ENCODE measurements around the gene TOP2B. TPM values are rescaled to one million over a fixed set of nuclear protein-coding genes. Genes with fewer than 3 reads are reported as not detected.

TOP2B gene
- polyA plus RNA-seq, 1 donor (not counting 4 experiments of a cell fraction or from before 2014, with no cell fraction given) = 71.8 TPM

DNA sequence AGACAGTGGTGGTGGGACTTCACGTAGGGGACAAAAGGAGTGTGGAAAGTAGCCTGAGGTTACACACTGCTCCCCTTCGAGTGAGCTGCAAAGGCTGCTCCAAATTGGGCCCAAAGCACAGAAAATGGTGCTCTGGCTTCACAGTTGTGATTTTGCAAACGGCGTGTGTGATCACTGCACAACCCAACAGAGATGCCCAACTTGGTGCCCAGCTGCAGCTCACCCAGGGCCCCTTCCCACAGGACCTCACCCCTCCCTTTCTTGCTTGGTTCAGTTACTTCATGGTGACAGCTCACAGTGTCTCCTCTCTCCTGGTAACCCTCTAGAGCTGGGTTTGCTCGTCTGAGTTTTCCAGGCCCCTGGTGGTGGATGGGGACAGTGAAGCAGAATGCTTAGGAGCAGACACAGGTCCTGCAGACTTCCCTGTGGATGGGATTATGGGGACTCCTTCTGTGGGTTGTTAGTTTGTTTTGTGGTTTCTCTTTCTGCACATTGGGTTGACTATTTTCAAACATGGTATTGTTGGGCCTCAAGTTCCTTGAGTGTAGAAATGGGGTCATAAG is 98.3 kb downstream of the TOP2B start:
- Histone ChIP-seq H3K79me2 (ENCODE audit: control insufficient read depth, insufficient read depth, low read length) (no peaks in the 10 kb centered on the region), H2AFZ (ENCODE audit: control insufficient read depth, low read length) (no peak overlapping the region), H4K20me1 (ENCODE audit: control insufficient read depth, extremely low read depth, insufficient read depth, low read length) (no peaks in the 10 kb centered on the region), H3K36me3 (ENCODE audit: control insufficient read depth in 2 of 2, extremely low read depth in 1 of 2, insufficient read depth in 2 of 2, low read length in 2 of 2) (no peaks in the 10 kb centered on the region), H3K9ac (ENCODE audit: control insufficient read depth, extremely low read depth, insufficient read depth, low read length) (no peak overlapping the region), H3K4me1 (ENCODE audit: control insufficient read depth, extremely low read depth, insufficient read depth, low read length) (no peaks in the 10 kb centered on the region), H3K4me2 (ENCODE audit: control insufficient read depth, extremely low read depth, insufficient read depth, low read depth, low read length) (no peak overlapping the region), H3K27ac (ENCODE audit: control insufficient read depth, insufficient read depth, low read length) (no peak overlapping the region), H3K9me3 (ENCODE audit: control insufficient read depth, low read depth, low read length) (no peaks in the 10 kb centered on the region), H3K9me1 (ENCODE audit: control insufficient read depth, extremely low read depth, insufficient read depth, low read length) (no peaks in the 10 kb centered on the region), H3K27me3 (ENCODE audit: control insufficient read depth, extremely low read depth, insufficient read depth, low read length) (no peaks in the 10 kb centered on the region), H3K4me3 (ENCODE audit: control insufficient read depth in 2 of 3, extremely low read depth in 1 of 3, insufficient read depth in 2 of 3, low read depth in 1 of 3, low read length in 3 of 3) (no peak overlapping the region)
- FAIRE-seq (no peak), DNase-seq (ENCODE audit: low read depth, low spot score) (no peak)
- dilution Hi-C loops (cut with MboI; ENCODE audit: extremely low pct_ligation_motif_present, low sequenced_read_pairs) = no loop called here
- no peak for TF ChIP-seq EZH2 (IDR thresholded peaks at IDR 0.05; ENCODE audit: low read length)
- no peak for TF ChIP-seq CTCF (optimal IDR thresholded peaks at IDR 0.05 in 1 of 3, IDR thresholded peaks at IDR 0.05 in 1 of 3, conservative IDR thresholded peaks at IDR 0.05 in 1 of 3; ENCODE audit: extremely low read depth in 1 of 3, insufficient read depth in 2 of 3, low read length in 3 of 3)

GRCh38 chr3:25565807-25566206 is 98.9 kb downstream of the TOP2B start:
- Histone ChIP-seq H3K4me1 (ENCODE audit: control insufficient read depth, extremely low read depth, insufficient read depth, low read length) (no peaks in the 10 kb centered on the region), H3K4me3 (ENCODE audit: control insufficient read depth in 2 of 3, extremely low read depth in 1 of 3, insufficient read depth in 2 of 3, low read depth in 1 of 3, low read length in 3 of 3) (no peak overlapping the region), H3K9me1 (ENCODE audit: control insufficient read depth, extremely low read depth, insufficient read depth, low read length) (no peaks in the 10 kb centered on the region), H3K9me3 (ENCODE audit: control insufficient read depth, low read depth, low read length) (no peaks in the 10 kb centered on the region), H3K79me2 (ENCODE audit: control insufficient read depth, insufficient read depth, low read length) (no peaks in the 10 kb centered on the region), H3K9ac (ENCODE audit: control insufficient read depth, extremely low read depth, insufficient read depth, low read length) (no peak overlapping the region), H4K20me1 (ENCODE audit: control insufficient read depth, extremely low read depth, insufficient read depth, low read length) (no peaks in the 10 kb centered on the region), H2AFZ (ENCODE audit: control insufficient read depth, low read length) (no peak overlapping the region), H3K27ac (ENCODE audit: control insufficient read depth, insufficient read depth, low read length) (no peak overlapping the region), H3K27me3 (ENCODE audit: control insufficient read depth, extremely low read depth, insufficient read depth, low read length) (no peaks in the 10 kb centered on the region), H3K4me2 (ENCODE audit: control insufficient read depth, extremely low read depth, insufficient read depth, low read depth, low read length) (no peak overlapping the region), H3K36me3 (ENCODE audit: control insufficient read depth in 2 of 2, extremely low read depth in 1 of 2, insufficient read depth in 2 of 2, low read length in 2 of 2) (no peaks in the 10 kb centered on the region)
- TF ChIP-seq CTCF (optimal IDR thresholded peaks at IDR 0.05 in 1 of 3, IDR thresholded peaks at IDR 0.05 in 1 of 3, conservative IDR thresholded peaks at IDR 0.05 in 1 of 3; ENCODE audit: extremely low read depth in 1 of 3, insufficient read depth in 2 of 3, low read length in 3 of 3) (no peak), EZH2 (IDR thresholded peaks at IDR 0.05; ENCODE audit: low read length) (no peak)
- no peak for FAIRE-seq
- dilution Hi-C loops (cut with MboI; ENCODE audit: extremely low pct_ligation_motif_present, low sequenced_read_pairs) = no loop called here
- DNase-seq (ENCODE audit: low read depth, low spot score) = no peak
